Measurements from ENCODE around the gene SLC24A2.

The SLC24A2 gene

GRCh38 chr9:19771446-19771845 lies 17.4 kb downstream of the SLC24A2 start (continued):
- TF ChIP-seq TSHZ2 (CRISPR knock-in tag; IDR thresholded peaks at IDR 0.05): no peak

GRCh38 chr9:19770973-19771372 lies 17.9 kb downstream of the SLC24A2 start:
- ATAC-seq: no peak
- TF ChIP-seq RARB (CRISPR knock-in tag; IDR thresholded peaks at IDR 0.05) (no peak), ARNTL (CRISPR knock-in tag; IDR thresholded peaks at IDR 0.05; ENCODE audit: borderline replicate concordance, low read depth) (no peak), BACH2 (CRISPR knock-in tag; IDR thresholded peaks at IDR 0.05; ENCODE audit: borderline replicate concordance) (no peak), CREB5 (CRISPR knock-in tag; IDR thresholded peaks at IDR 0.05; ENCODE audit: low read depth) (no peak)

DNA sequence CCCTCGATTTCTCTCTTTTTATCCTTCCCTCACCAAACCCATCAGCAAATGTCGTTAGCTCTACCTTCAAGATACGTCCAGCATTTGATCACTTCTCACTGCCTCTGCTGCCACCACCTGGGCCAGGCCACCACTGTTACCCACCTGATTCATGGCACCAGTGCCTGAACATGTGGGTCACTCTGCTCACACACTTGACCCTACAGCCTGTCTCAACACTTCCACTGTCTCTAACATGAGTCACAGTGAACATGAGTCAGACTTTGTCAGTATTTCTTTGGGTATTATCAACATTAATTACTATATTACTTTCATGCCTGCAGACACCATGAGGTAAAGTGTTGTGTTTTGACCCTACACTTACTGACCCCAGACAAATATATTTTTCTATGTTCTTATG lies 19.6 kb downstream of the SLC24A2 start:
- ATAC-seq: no peak
- TF ChIP-seq, protein P1, sequence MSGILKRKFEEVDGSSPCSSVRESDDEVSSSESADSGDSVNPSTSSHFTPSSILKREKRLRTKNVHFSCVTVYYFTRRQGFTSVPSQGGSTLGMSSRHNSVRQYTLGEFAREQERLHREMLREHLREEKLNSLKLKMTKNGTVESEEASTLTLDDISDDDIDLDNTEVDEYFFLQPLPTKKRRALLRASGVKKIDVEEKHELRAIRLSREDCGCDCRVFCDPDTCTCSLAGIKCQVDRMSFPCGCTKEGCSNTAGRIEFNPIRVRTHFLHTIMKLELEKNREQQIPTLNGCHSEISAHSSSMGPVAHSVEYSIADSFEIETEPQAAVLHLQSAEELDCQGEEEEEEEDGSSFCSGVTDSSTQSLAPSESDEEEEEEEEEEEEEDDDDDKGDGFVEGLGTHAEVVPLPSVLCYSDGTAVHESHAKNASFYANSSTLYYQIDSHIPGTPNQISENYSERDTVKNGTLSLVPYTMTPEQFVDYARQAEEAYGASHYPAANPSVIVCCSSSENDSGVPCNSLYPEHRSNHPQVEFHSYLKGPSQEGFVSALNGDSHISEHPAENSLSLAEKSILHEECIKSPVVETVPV (CRISPR knock-in tag; IDR thresholded peaks at IDR 0.05): no peak
- TF ChIP-seq ESRRG (CRISPR knock-in tag; IDR thresholded peaks at IDR 0.05): no peak
- no peak for TF ChIP-seq CREB5 (CRISPR knock-in tag; IDR thresholded peaks at IDR 0.05; ENCODE audit: low read depth)
- TF ChIP-seq RARB (CRISPR knock-in tag; IDR thresholded peaks at IDR 0.05): no peak

GRCh38 chr9:19768798-19769197 lies 20.0 kb downstream of the SLC24A2 start:
- TF ChIP-seq ISL1 (CRISPR knock-in tag; IDR thresholded peaks at IDR 0.05) (no peak), TCF4 (CRISPR knock-in tag; IDR thresholded peaks at IDR 0.05; ENCODE audit: borderline replicate concordance) (no peak), GLIS3 (CRISPR knock-in tag; IDR thresholded peaks at IDR 0.05) (no peak), ZNF8 (CRISPR knock-in tag; IDR thresholded peaks at IDR 0.05) (no peak), TOX (CRISPR knock-in tag; IDR thresholded peaks at IDR 0.05; ENCODE audit: borderline replicate concordance) (no peak), ARNTL (CRISPR knock-in tag; IDR thresholded peaks at IDR 0.05; ENCODE audit: borderline replicate concordance, low read depth) (no peak), ESRRG (CRISPR knock-in tag; IDR thresholded peaks at IDR 0.05) (no peak)
- TF ChIP-seq, protein P1 (CRISPR knock-in tag; IDR thresholded peaks at IDR 0.05): no peak
- ATAC-seq: no peak

- no peak for ATAC-seq
- TF ChIP-seq BACH2 (CRISPR knock-in tag; IDR thresholded peaks at IDR 0.05; ENCODE audit: borderline replicate concordance) (no peak), TSHZ2 (CRISPR knock-in tag; IDR thresholded peaks at IDR 0.05) (no peak), GLIS3 (CRISPR knock-in tag; IDR thresholded peaks at IDR 0.05) (no peak), CSDC2 (CRISPR knock-in tag; IDR thresholded peaks at IDR 0.05) (no peak), ESRRG (CRISPR knock-in tag; IDR thresholded peaks at IDR 0.05) (no peak), ARNTL (CRISPR knock-in tag; IDR thresholded peaks at IDR 0.05; ENCODE audit: borderline replicate concordance, low read depth) (no peak)
- TF ChIP-seq, protein P2, sequence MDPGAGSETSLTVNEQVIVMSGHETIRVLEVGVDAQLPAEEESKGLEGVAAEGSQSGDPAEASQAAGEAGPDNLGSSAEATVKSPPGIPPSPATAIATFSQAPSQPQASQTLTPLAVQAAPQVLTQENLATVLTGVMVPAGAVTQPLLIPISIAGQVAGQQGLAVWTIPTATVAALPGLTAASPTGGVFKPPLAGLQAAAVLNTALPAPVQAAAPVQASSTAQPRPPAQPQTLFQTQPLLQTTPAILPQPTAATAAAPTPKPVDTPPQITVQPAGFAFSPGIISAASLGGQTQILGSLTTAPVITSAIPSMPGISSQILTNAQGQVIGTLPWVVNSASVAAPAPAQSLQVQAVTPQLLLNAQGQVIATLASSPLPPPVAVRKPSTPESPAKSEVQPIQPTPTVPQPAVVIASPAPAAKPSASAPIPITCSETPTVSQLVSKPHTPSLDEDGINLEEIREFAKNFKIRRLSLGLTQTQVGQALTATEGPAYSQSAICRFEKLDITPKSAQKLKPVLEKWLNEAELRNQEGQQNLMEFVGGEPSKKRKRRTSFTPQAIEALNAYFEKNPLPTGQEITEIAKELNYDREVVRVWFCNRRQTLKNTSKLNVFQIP (CRISPR knock-in tag; IDR thresholded peaks at IDR 0.05; ENCODE audit: borderline replicate concordance, low read depth): no peak
Observed at GRCh38 chr9:19759066-19759465, 29.8 kb downstream of the SLC24A2 start.
